Esophagus squamous epithelium (tissue), 5 donors: ENCODE data around the gene CCDC30. TPM values are rescaled to one million over a fixed set of nuclear protein-coding genes. Genes with fewer than 3 reads are reported as not detected.

ENCODE experiments used
- DNase-seq: peaks from one replicate; lab custom pipeline; 2025; lab: John Stamatoyannopoulos, UW
- H3K27ac ChIP-seq, 4 donors: fragments of 200-600 bp; sonication (generic); one replicate each; pipeline ENCODE4 v1.5.1; 2016 to 2019; ENCODE audit warnings: mild to moderate bottlenecking in 1 of 4
- H3K27me3 ChIP-seq, 4 donors: fragments of 200-600 bp; sonication (generic); 1 replicate in 3 of 4; 2 replicates in 1 of 4; pipeline versions ENCODE4 v1.5.1 to v1.6.0; 2017 to 2021; ENCODE audit warnings: antibody characterized with exemption in 1 of 4
- H3K36me3 ChIP-seq, 3 donors: fragments of 200-600 bp; sonication (generic); one replicate each; pipeline ENCODE4 v1.5.1; 2016 to 2019
- H3K4me1 ChIP-seq, 3 donors: fragments of 200-600 bp; sonication (generic); one replicate each; pipeline ENCODE4 v1.5.1; 2017 to 2019
- H3K4me3 ChIP-seq, 4 donors: fragments of 200-600 bp; sonication (generic); 1 replicate in 3 of 4; 2 replicates in 1 of 4; pipeline ENCODE4 v1.5.1; 2016 to 2019; ENCODE audit warnings: mild to moderate bottlenecking in 2 of 4, moderate library complexity in 1 of 4
- H3K9me3 ChIP-seq, 3 donors: fragments of 200-600 bp; sonication (generic); one replicate each; pipeline ENCODE4 v1.5.1; 2016 to 2019
- CTCF ChIP-seq, 6 experiments: fragments of 450-650 bp in 4 of 6; fragments of 200-600 bp in 2 of 6; sonication (generic) in 2 of 6; IDR thresholded peaks; one replicate each; pipeline ENCODE4 v1.5.1; 2016 to 2019; ENCODE audit warnings: antibody characterized with exemption in 6 of 6, mild to moderate bottlenecking in 4 of 6, moderate library complexity in 4 of 6
- POLR2A ChIP-seq, 4 donors: fragments of 450-650 bp; IDR thresholded peaks; one replicate each; pipeline ENCODE4 v1.6.1; 2017; ENCODE audit warnings: antibody characterized with exemption in 4 of 4, mild to moderate bottlenecking in 4 of 4, moderate library complexity in 3 of 4
- WGBS, 2 donors: methylation state at CpG; one replicate each; pipeline ENCODE4 v1.1.5; 2018; 5-methylcytosine and 5-hydroxymethylcytosine counted together
- intact Hi-C: fragments of 100-400 bp; cut with DNase I; formaldehyde crosslinking; loops from one replicate; pipeline ENCODE4 v1.15.0; 2022
- total RNA-seq, 4 donors: library from RNA; depleted of rRNA; stranded (reverse); fragments of >200 nt; gene quantifications; one replicate each; pipeline ENCODE4 v1.1.0, GENCODE V29; 2016
- donor health status: DM: yes; HTN: yes; CAD: no.

CCDC30 gene
- total RNA-seq, 4 donors from 2014 or later: 0.12 to 1.3 (median 0.42) TPM

- intact Hi-C loops: no loop called here
- no peak overlapping the region for H3K4me3 ChIP-seq
- DNase-seq: no peak
- no peaks in the 10 kb centered on the region for H3K9me3 ChIP-seq
- no peaks in the 10 kb centered on the region for H3K27me3 ChIP-seq
- no peak for TF ChIP-seq CTCF (IDR thresholded peaks at IDR 0.05)
- TF ChIP-seq POLR2A (IDR thresholded peaks at IDR 0.05): no peak
- no peak overlapping the region for H3K27ac ChIP-seq
- H3K36me3 ChIP-seq: peaks cover 0 to 9% (median 0%) of the 10 kb centered on the region in 3 donors
- 53 to 64% methylated on average over 3 of the region's 3 CpGs for WGBS, 2 donors
- peaks cover 19 to 100% (median 79%) of the 10 kb centered on the region in 3 donors for H3K4me1 ChIP-seq
Observed at GRCh38 chr1:42689912-42690311, 226.8 kb downstream of the CCDC30 start.

DNA sequence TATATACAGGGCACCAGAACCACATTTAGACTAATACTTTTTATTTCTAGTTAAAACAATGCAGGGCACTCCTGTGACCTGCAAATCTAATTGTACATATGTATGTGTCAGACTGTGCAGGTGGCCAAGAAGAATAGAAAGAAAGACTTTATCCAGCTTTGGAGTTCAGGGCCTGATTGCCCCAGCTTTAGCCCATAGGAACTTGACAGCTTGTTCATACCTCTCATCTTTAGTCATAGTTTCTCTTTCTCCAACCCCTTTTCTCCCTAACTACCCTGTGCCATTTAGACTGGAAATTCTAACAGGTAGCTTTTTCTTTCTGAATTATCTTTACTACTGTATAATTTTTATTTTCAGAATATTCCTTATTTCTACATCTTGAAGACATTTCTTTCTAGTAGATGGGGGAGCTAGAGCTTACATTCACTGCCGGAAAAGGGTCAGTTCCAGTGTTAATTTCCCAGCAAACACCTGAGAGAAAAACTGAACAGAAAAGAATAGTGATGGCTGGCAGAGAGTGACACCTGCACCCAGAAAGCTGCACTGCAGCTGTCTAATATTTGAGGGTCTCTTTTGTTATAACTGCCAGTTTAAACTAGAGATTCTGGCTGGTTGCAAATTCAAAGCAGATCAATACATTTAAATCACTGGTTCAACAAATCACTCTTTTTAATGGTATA, 227.5 kb downstream of the CCDC30 start:
- no peaks in the 10 kb centered on the region for H3K9me3 ChIP-seq
- H3K27ac ChIP-seq: no peak overlapping the region
- H3K27me3 ChIP-seq: no peaks in the 10 kb centered on the region
- peaks cover 0 to 16% (median 0%) of the 10 kb centered on the region in 3 donors for H3K36me3 ChIP-seq
- WGBS, 2 donors: 63 to 67% methylated on average over 1 of the region's 1 CpG
- TF ChIP-seq CTCF (IDR thresholded peaks at IDR 0.05) (peak in 1 of 6 experiments; percentile 15), POLR2A (IDR thresholded peaks at IDR 0.05) (no peak)
- DNase-seq: no peak
- no peak overlapping the region for H3K4me3 ChIP-seq
- peaks cover 19 to 96% (median 72%) of the 10 kb centered on the region in 3 donors for H3K4me1 ChIP-seq
- intact Hi-C loops: no loop called here

GRCh38 chr1:42691157-42691498, 228.0 kb downstream of the CCDC30 start:
- peaks cover 0 to 21% (median 0%) of the 10 kb centered on the region in 3 donors for H3K36me3 ChIP-seq
- DNase-seq: no peak
- H3K4me1 ChIP-seq: peaks cover 19 to 91% (median 67%) of the 10 kb centered on the region in 3 donors
- no peak overlapping the region for H3K4me3 ChIP-seq
- intact Hi-C loops: no loop called here
- H3K27ac ChIP-seq: no peak overlapping the region
- no peaks in the 10 kb centered on the region for H3K9me3 ChIP-seq
- no peaks in the 10 kb centered on the region for H3K27me3 ChIP-seq
- TF ChIP-seq POLR2A (IDR thresholded peaks at IDR 0.05): no peak
- no peak for TF ChIP-seq CTCF (IDR thresholded peaks at IDR 0.05)
- WGBS, 2 donors: 60 to 70% methylated on average over 4 of the region's 4 CpGs

DNA sequence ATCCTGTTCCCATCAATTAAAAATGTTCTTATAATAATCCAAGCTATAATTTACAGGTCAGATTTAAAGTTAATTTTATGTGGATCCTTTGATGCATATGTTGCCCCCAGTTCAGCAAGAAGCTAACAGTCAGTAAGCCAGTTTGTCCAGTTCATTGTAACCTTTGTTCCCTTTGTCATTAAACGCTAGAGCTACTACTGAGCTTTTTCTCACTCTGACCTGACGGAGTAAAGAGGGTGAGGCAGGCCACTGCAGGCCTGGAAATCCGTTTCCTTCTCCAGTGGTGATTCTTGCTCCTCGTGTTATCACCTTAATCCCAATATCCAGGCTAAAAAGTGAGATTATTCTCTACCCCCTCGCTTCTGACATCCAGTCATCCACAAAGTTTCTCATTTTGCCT, 229.4 kb downstream of the CCDC30 start:
- H3K27me3 ChIP-seq: no peaks in the 10 kb centered on the region
- WGBS, 2 donors: 16 to 34% methylated on average over 5 of the region's 5 CpGs

More for the DNA sequence above, 229.4 kb downstream of the CCDC30 start:
- intact Hi-C loops: no loop called here
- peaks cover 1 to 32% (median 7%) of the 10 kb centered on the region in 3 donors for H3K36me3 ChIP-seq
- no peaks in the 10 kb centered on the region for H3K9me3 ChIP-seq
- no peak overlapping the region for H3K4me3 ChIP-seq
- H3K27ac ChIP-seq: peak overlapping the region in 2 of 4 donors; percentile 54 to 55
- TF ChIP-seq CTCF (IDR thresholded peaks at IDR 0.05) (no peak), POLR2A (IDR thresholded peaks at IDR 0.05) (no peak)
- peaks cover 11 to 77% (median 53%) of the 10 kb centered on the region in 3 donors for H3K4me1 ChIP-seq
- no peak for DNase-seq
